B cell (primary cell): ENCODE results near the gene SETBP1. TPM values are rescaled to one million over a fixed set of nuclear protein-coding genes. Genes with fewer than 3 reads are reported as not detected.

Experiments
- ATAC-seq: fragments of 200-7000 bp; cut with Tn5 transposase; one replicate; pipeline ENCODE4 v1.10.0; 2021; ENCODE audit warnings: low read depth, mild to moderate bottlenecking, moderate number of reproducible peaks, moderate library complexity
- CTCF ChIA-PET: fragments of 350-600 bp; sonication (Branson Sonifier 250); formaldehyde crosslinking; loops from one replicate; lab custom pipeline; 2021; ENCODE audit warnings: antibody characterized with exemption, inconsistent platforms; lab: Charles Lee
- POLR2A ChIA-PET: fragments of 350-600 bp; sonication (Branson Sonifier 250); formaldehyde crosslinking; loops from one replicate; lab custom pipeline; 2021; ENCODE audit warnings: antibody characterized with exemption; lab: Charles Lee
- DNase-seq: peaks from one replicate; pipeline ENCODE4 v3.0.0; 2013
- H2AFZ ChIP-seq: 2 replicates; pipeline ENCODE4 v1.6.1; 2012; ENCODE audit warnings: mild to moderate bottlenecking, low read depth, low read length; ENCODE audit not compliant: insufficient read depth, poor library complexity, severe bottlenecking
- H3K27ac ChIP-seq, 2 donors: 1 replicate in 1 of 2; 2 replicates in 1 of 2; pipeline ENCODE4 v1.5.1; 2012 to 2013; ENCODE audit warnings: low read length in 2 of 2, mild to moderate bottlenecking in 2 of 2, moderate library complexity in 1 of 2
- H3K27me3 ChIP-seq, 4 experiments: fragments of 200-600 bp in 1 of 4; sonication (generic) in 1 of 4; replicated peaks in 1 of 4; 1 replicate in 2 of 4; 2 replicates in 2 of 4; pipeline versions ENCODE4 v1.6.1 to v1.7.0; 2013 to 2016; ENCODE audit warnings: low read length in 3 of 4, mild to moderate bottlenecking in 2 of 4, mixed read lengths in 1 of 4, moderate library complexity in 1 of 4; ENCODE audit not compliant: insufficient read depth in 4 of 4, control insufficient read depth in 3 of 4; ENCODE audit errors: control extremely low read depth in 1 of 4
- H3K36me3 ChIP-seq, 2 experiments: replicated peaks in 1 of 2; 1 replicate in 1 of 2; 2 replicates in 1 of 2; pipeline versions ENCODE4 v1.6.1 to v1.7.1; 2013; ENCODE audit warnings: low read length in 1 of 2; ENCODE audit not compliant: insufficient read depth in 2 of 2, control insufficient read depth in 1 of 2; ENCODE audit errors: control extremely low read depth in 1 of 2, extremely low read depth in 1 of 2
- H3K4me1 ChIP-seq, 2 donors: fragments of 200-600 bp in 1 of 2; sonication (generic) in 1 of 2; 1 replicate in 1 of 2; 2 replicates in 1 of 2; pipeline versions ENCODE4 v1.5.1 to v1.6.1; 2013 to 2017; ENCODE audit warnings: low read length in 2 of 2; ENCODE audit not compliant: control insufficient read depth in 2 of 2, insufficient read depth in 2 of 2
- H3K4me2 ChIP-seq: replicated peaks from 2 replicates; pipeline ENCODE3; 2012; ENCODE audit warnings: mild to moderate bottlenecking, low read depth, low read length; ENCODE audit not compliant: poor library complexity, severe bottlenecking
- H3K4me3 ChIP-seq, 5 experiments: fragments of 200-600 bp in 1 of 5; sonication (generic) in 1 of 5; 1 replicate in 3 of 5; 2 replicates in 2 of 5; pipeline versions ENCODE4 v1.5.1 to v1.7.0; 2011 to 2016; ENCODE audit warnings: low read length in 4 of 5, mild to moderate bottlenecking in 4 of 5, low read depth in 2 of 5, control low read depth in 1 of 5, moderate library complexity in 1 of 5; ENCODE audit not compliant: insufficient read depth in 1 of 5; ENCODE audit errors: control extremely low read depth in 1 of 5, extremely low read depth in 1 of 5
- H3K79me2 ChIP-seq: fragments of 200-600 bp; sonication (generic); one replicate; pipeline ENCODE4 v1.6.0; 2016; ENCODE audit warnings: low read length; ENCODE audit not compliant: control insufficient read depth, insufficient read depth
- H3K9ac ChIP-seq: fragments of 200-600 bp; sonication (generic); 2 replicates; pipeline ENCODE4 v1.6.1; 2017; ENCODE audit warnings: mild to moderate bottlenecking, low read length, moderate library complexity
- H3K9me3 ChIP-seq, 3 donors: one replicate each; pipeline versions ENCODE4 v1.6.1 to v1.7.1; 2013; ENCODE audit warnings: low read length in 2 of 3; ENCODE audit not compliant: control insufficient read depth in 2 of 3, insufficient read depth in 1 of 3; ENCODE audit errors: control extremely low read depth in 1 of 3
- H4K20me1 ChIP-seq: 2 replicates; pipeline ENCODE4 v1.6.0; 2012; ENCODE audit warnings: mild to moderate bottlenecking, low read length; ENCODE audit not compliant: insufficient read depth, control insufficient read depth, poor library complexity, severe bottlenecking
- H3K27ac Mint-ChIP-seq: one replicate; pipeline ENCODE4 v1.8.0; 2021; ENCODE audit warnings: mixed read lengths
- H3K27me3 Mint-ChIP-seq: one replicate; pipeline ENCODE4 v1.8.0; 2021; ENCODE audit warnings: mixed read lengths
- H3K4me1 Mint-ChIP-seq: one replicate; pipeline ENCODE4 v1.8.0; 2021; ENCODE audit warnings: mixed read lengths
- H3K4me3 Mint-ChIP-seq: one replicate; pipeline ENCODE4 v1.8.0; 2021; ENCODE audit warnings: mixed read lengths
- H3K9me3 Mint-ChIP-seq: one replicate; pipeline ENCODE4 v1.8.0; 2022; ENCODE audit warnings: mixed read lengths; ENCODE audit not compliant: insufficient read depth
- CTCF ChIP-seq: fragments of 200-600 bp; IDR thresholded peaks from one replicate; pipeline ENCODE4 v1.8.0; 2022; ENCODE audit warnings: antibody characterized with exemption, mild to moderate bottlenecking
- EZH2 ChIP-seq: IDR thresholded peaks from 2 replicates; pipeline ENCODE4 v1.6.1; 2012; ENCODE audit warnings: borderline replicate concordance, low read depth, mild to moderate bottlenecking, moderate library complexity, low read length; ENCODE audit not compliant: insufficient read depth, poor library complexity, severe bottlenecking
- WGBS: methylation state at CpG from one replicate; pipeline ENCODE4 v1.1.5; 2013; ENCODE audit warnings: missing lambda C conversion rate; ENCODE audit not compliant: insufficient coverage; 5-methylcytosine and 5-hydroxymethylcytosine counted together
- intact Hi-C: fragments of 100-400 bp; cut with micrococcal nuclease; formaldehyde crosslinking; loops from one replicate; pipeline ENCODE4 v1.10.0; 2022
- polyA plus RNA-seq: library from polyadenylated mRNA; depleted of rRNA; stranded (reverse); fragments of >200 nt; gene quantifications from 2 replicates; pipeline ENCODE4 v1.2.3, GENCODE V29; 2012
- total RNA-seq, 2 donors: library from RNA; stranded (reverse); fragments of 120-200 nt in 1 of 2; gene quantifications; 1 replicate in 1 of 2; 2 replicates in 1 of 2; pipeline versions ENCODE4 v1.2.3 to v1.2.4, GENCODE V29; 2013 to 2022

Gene SETBP1
- total and polyA plus RNA-seq, 2 donors (not counting 1 experiment from before 2014, with no cell fraction given): 15.1 to 129 TPM

GRCh38 chr18:44793685-44794084 is 113.0 kb downstream of the SETBP1 start:
- no peak overlapping the region for H3K9ac ChIP-seq
- DNase-seq (no peak), ATAC-seq (no peak)
- H3K27ac Mint-ChIP-seq: no peak overlapping the region
- H3K27me3 Mint-ChIP-seq: no peaks in the 10 kb centered on the region
- POLR2A ChIA-PET: no interaction called here
- CTCF ChIA-PET: no interaction called here
- TF ChIP-seq CTCF (no peak), EZH2 (no peak)
- H3K27ac ChIP-seq: no peak overlapping the region
- no peaks in the 10 kb centered on the region for H3K9me3 Mint-ChIP-seq
- H3K4me3 Mint-ChIP-seq: no peak overlapping the region
- H2AFZ ChIP-seq: no peak overlapping the region
- peaks cover 70% of the 10 kb centered on the region for H3K4me1 Mint-ChIP-seq
- no peaks in the 10 kb centered on the region for H3K27me3 ChIP-seq
- no peak overlapping the region for H3K4me3 ChIP-seq
- H3K36me3 ChIP-seq: peaks cover 0 to 20% of the 10 kb centered on the region in 2 experiments
- WGBS: 100% methylated on average over 1 of the region's 1 CpG
- H3K4me1 ChIP-seq: peaks cover 26 to 36% of the 10 kb centered on the region in 2 donors
- intact Hi-C loops: no loop called here
- no peak overlapping the region for H3K4me2 ChIP-seq
- no peaks in the 10 kb centered on the region for H3K9me3 ChIP-seq
- H3K79me2 ChIP-seq: peaks cover 55% of the 10 kb centered on the region
- no peaks in the 10 kb centered on the region for H4K20me1 ChIP-seq

GRCh38 chr18:44795241-44795640 is 114.6 kb downstream of the SETBP1 start:
- Histone ChIP-seq H3K9me3 (no peaks in the 10 kb centered on the region), H3K79me2 (peaks cover 54% of the 10 kb centered on the region), H3K4me3 (no peak overlapping the region), H3K36me3 (peaks cover 0 to 20% of the 10 kb centered on the region in 2 experiments), H4K20me1 (no peaks in the 10 kb centered on the region), H2AFZ (no peak overlapping the region), H3K9ac (no peak overlapping the region), H3K27ac (peak overlapping the region in 1 of 2 donors; percentile 83), H3K4me1 (peaks cover 34 to 43% of the 10 kb centered on the region in 2 donors), H3K4me2 (no peak overlapping the region), H3K27me3 (no peaks in the 10 kb centered on the region)
- ChIA-PET POLR2A (no interaction called here), CTCF (interaction anchor here (1.2 to 1.9 kb wide), 3 partner anchors 9 to 178 kb away, joined by 3 to 6 read pairs (median 5); no protein-coding TSS in a partner anchor)
- Mint-ChIP-seq H3K9me3 (peaks cover under 1% of the 10 kb centered on the region), H3K4me1 (peaks cover 73% of the 10 kb centered on the region), H3K27me3 (no peaks in the 10 kb centered on the region), H3K4me3 (no peak overlapping the region), H3K27ac (peak overlapping the region; percentile 76)
- TF ChIP-seq CTCF: no peak
- no peak for TF ChIP-seq EZH2
- DNase-seq (no peak), ATAC-seq (no peak)
- intact Hi-C loops: loop anchor here (5.0 kb wide), 2 partner anchors 42 to 113 kb away; partner anchors contain the start of gene SETBP1
- no CpG with 5 or more reads among the region's 4 CpGs for WGBS
